KG1 (cell line): Measurements from ENCODE around the gene PTPRR.

ENCODE experiments used
- DNase-seq: peaks from one replicate; lab custom pipeline; 2025; lab: John Stamatoyannopoulos, UW

Gene PTPRR

DNA sequence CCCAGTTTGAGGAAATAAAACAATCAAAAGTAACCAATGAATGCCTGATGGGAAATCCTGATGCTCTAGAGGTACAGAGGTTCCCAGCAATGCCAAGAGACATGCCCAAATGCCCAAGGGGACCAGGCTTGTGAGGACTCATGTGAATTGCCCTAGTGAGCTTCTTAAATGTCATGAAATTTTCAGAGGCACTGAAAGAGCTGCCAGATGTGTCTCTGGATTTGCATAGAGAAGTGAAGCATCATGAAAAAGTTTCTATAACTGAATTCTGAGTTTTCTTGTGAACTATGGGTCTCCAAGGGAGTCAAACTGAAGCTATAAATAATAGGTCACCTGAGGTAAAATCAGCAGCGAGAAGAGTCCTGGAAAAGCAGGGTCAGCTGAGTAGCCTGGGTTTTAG, 9.9 kb downstream of the PTPRR start:
- no peak for DNase-seq

DNA sequence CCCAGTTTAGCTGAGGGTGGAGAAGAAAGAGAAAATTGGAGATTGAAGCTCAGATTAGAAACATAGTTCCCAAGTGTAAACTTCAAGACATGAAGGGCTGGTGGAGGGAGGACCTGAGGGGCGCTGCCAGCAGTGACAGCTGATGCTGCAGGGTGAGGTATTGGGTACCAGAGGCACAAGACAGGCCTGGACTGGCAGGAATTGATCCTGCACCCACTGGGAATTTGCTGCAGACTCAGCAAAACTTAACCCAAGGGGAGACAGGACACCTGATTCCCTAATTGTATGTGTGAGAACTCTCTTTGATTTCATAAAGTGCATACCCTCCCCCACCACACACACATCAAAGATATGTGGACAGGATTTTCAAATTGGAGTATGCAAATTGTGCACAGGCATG, 11.6 kb downstream of the PTPRR start:
- no peak for DNase-seq

DNA sequence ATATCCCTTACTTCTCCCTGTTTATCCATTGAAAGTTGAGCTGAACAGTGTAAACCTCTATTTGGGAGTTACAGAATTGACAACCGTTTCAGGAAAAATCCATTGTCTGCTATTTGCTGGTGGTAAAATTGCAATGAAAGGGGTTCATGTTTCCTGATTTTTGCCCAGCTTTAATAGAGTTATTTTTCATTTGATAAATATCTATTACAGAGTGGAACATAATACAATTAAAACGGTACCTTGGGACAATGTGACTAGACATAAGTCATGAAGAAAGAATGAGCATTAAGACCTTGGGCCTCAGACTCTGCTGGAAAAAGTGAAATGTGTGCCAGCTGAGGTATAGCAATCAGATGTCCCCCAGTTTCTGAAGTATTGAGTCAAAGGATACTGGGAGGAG, 13.1 kb downstream of the PTPRR start:
- DNase-seq = no peak

DNA sequence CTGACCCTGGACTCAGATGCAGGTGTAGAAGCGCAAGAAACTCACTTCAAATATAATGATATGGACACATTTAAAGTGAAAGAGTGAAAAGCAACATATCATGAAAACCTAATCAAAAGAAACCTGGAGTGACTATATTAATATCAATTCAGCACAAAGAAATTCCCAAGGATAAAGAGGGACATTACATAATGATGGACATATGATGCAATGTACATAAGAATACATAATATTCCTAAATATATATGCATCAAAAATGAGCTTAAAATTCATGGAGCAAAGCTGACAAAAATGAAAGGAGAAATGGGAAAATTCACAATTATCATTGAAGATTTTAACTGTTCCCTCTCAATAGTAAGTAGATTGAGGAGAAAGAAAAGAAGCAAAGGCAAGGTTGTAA, 24.6 kb downstream of the PTPRR start:
- no peak for DNase-seq

DNA sequence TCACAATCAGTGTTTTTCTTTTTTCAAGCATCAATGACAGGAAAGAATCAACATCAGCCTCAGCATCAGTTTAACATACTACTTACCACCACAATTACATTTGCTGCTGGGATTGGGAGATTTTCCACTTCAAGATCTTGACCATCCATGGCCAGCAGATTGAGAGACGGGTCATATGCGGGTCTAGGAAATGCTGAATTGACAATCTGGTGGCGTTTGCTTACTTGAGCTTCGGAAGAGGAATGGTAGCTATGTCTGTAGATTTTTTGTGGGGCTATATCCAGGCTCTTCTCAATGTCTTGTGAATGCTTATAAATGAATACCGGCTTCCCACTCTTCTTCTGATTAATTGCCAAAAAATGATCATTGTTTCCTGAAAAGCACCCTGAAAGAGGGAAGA, 27.9 kb downstream of the PTPRR start:
- no peak for DNase-seq

DNA sequence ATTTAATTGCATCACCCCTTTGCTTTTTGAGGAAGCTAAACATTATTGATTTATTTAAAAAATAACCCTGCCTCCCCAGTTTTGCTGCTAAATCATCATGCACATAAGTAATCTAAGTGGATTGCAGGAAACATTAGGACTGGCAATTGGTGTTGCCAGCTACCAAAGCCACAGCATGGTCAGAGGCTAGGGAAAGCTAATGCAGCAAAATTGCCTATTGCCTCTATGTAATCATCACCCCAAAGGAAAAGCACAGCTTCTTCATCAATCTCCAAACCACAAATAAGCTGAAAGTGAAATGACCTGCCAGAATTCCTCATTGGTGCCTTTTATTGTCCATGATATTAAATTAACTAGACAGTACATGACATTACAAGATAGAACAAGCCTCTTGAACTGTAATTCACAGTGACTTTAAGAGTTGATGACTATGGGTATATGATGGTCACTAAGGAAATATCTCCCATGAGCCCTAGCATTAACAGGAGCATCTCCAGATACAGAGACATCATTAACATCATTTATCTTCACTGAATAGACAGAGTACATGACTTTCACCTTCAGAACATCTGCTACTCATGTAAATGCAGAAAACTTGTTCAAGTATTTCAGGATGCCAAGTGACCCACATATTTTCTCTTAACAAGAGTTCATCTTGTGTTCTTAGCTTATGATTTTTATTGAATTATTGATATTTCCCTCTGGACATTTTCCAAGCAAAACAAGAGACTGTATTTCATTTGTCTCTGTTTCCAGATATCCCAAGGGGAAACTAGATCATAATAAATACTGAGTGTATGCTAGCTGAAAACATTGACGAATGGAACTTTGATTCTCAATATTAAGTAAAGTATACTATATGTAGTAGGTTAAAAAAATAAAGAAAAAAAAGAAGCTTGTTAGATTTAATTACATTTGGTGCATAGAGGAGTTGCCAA, 29.4 kb downstream of the PTPRR start:
- no peak for DNase-seq

DNA sequence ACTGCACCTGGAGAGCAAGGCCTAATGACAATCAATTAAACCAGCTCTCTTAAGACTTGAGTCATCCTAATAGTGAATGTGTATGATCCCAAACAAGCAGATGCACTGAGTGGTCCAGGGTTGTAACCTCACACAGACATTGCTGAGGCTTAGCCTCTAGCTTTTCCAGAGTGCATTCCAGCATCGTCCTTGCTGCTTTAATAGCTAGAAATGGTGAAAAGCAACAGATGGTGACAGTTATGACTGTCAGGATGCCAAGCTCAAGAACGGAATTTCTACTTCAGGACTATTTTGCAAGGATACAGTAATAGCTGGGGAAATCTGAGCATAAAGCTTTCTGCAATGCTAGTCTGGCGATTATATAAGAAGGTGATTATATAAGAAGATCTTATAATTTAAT, 34.6 kb downstream of the PTPRR start:
- DNase-seq = no peak

DNA sequence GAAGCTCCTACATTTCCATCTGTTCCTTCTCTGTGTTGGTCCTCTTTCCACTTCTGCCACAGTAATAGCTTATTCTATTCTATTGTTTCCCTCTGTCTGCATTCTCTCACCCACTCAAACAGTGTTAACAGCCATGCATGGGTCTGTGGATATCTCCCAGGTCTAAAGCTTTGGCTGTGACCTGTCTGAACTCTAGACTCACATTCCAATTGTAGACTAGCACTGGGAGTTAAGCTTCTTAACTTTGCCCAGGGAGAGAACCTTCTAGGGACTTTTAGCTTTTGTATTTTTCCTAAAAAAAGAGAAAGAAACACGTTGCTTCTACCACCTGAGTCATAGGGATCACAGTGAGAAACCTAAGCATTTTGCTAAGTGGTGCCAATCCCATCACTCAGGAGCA, 36.7 kb downstream of the PTPRR start:
- DNase-seq = no peak

DNA sequence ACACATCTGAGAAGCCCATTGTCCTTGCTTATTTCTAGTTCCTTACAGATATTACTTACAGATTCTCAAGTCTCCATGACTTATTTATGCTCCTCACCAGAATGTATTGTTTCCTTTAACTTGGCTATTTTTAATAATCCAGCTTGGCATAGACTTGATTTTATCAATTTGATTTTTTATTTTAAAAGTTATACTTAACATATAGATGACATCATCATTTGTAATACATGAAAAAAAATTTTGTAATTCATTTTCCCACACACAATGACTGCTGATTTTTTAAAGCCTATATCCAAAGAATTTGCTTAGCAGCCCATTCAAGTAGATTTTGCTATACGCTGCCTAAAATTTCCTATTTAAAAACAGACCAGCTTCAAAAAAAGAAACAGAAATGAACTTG, 39.8 kb downstream of the PTPRR start:
- no peak for DNase-seq

DNA sequence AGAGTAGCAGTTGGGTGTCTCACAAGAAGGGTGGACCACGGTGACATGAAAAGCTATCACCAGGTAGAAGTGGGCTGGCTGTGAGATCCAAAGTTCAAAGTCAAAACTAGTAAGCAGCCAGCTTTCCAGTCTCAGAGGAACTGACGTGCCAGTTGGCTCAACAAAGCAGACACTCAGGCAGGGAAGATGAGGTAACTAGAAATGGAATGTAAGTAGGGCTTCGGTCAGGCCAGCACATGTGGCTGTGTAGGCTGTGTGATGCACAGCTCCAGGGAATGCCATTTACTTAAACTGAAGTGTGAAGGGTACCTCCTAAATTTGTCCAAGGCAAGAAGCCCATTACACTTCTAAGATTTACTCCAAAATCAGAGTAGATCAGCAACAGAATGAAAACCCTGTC, 43.6 kb downstream of the PTPRR start:
- DNase-seq = no peak

DNA sequence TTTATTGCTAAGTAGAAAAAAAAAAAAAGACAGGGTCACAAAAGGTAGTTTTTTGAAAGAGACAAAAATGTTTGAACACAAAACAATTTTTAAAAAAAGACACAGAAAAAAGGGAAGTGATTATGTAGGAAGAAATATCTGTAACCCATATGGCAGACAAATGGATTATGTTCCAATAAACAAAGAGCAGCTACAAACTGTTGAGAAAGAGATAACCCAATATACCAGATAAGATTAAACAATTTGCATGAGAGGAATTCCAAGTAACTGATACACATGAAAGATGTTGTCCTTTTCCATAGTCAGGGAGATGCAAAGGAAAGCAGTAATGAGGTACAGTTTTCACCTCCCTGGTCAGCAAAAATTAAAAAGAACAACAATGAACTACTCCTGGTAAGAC, 44.9 kb downstream of the PTPRR start:
- no peak for DNase-seq

DNA sequence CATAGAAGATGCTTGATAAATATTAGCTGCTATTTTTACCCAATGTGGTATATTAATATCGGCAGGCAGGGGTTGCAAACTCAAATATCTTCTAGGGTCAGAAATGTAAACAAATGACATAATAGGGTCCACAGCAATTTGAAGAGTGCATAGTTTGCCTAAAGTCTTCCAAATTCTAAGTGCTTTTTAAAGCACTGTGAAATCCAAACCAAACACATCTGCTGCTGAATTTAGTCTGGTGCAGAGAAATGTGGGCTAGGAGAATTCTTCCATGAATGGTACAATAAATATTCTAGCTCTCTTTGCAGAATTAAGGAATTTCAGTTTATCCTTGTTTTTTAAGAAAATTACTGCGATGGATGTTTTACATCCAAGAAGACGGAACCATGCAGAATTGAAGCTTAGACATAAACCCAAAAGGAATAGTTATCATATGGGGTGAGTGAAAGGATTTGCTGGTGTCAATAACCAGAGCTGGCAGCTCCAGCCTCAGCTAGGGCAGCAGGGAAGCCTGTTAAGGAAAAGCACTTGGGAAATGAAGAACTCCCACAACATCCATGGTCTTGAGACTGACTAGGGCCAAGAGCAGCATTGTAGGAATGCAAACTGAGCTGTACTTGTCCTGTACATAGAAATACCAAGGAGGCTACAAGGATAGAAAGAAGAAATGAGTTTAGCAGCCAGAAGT, 65.5 kb downstream of the PTPRR start:
- DNase-seq = no peak

DNA sequence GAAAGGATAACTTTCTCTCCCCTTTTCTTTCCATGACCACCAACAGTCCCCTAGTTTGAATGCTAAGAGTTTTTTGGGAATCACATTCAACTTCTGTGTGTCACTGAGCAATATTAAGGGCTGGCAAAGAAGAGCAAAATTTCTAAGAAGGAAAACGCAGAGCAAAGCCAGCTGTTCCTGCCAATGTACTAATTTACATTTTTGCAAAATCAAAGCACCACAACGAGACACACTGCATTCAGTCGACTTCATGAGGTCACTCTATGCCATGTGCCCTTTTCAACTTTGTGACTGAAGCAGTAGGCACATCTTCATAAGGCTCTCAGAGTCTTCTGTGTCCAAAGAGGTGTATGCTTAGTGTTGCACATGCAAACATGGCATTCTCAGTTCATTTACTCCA, 66.4 kb downstream of the PTPRR start:
- DNase-seq = no peak

DNA sequence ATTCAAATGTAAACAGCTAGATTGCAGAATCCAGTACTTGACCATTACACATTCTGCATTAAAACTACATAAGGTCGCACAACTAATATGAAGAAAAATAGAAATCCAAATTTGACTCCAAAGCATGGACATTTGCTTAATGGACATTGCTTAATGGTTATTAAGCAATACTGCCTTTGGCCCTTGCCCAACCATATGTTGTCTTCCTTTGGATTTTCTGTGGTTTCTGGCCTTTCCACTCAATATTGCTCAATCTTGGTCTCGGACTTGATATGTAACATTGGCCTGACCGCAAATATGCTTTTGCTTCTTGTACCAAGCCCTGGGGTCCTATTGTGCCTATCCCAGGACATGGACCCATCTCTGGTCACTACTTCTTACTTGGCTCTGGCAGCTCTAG, 67.2 kb downstream of the PTPRR start:
- DNase-seq = no peak

DNA sequence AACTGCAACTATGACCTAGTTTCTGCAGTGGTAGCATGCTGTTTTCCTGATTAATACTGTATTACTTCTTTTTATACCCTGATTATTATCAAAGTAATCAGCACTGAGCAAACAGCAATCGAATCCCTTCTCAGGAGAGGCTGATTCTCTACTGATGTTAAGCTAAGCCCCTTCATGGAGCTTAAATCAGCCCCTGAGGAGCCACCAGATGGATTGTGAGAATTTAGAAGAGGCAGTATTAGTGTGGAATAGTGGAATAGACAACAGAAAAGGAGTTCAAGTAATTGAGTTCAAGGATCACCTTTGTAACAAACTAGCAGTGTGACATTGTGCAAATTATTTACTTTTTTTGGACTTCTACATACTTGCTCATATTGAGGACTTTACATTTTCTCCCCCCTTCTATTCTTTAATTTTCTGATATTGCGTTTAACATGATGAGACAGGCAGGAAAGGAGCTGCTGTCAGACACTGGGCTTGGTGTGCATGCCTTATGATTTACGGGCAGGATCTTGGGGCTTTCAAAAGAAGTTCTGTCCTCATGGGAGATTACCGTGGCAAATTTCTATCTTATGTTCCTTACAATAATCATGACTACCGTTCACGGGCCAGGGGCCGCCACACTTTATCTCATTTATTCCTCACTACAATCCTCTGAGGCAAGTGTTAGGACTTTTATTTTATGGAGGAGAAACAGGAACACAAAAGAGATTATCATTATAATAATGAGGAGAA, 68.0 kb downstream of the PTPRR start:
- DNase-seq = no peak

DNA sequence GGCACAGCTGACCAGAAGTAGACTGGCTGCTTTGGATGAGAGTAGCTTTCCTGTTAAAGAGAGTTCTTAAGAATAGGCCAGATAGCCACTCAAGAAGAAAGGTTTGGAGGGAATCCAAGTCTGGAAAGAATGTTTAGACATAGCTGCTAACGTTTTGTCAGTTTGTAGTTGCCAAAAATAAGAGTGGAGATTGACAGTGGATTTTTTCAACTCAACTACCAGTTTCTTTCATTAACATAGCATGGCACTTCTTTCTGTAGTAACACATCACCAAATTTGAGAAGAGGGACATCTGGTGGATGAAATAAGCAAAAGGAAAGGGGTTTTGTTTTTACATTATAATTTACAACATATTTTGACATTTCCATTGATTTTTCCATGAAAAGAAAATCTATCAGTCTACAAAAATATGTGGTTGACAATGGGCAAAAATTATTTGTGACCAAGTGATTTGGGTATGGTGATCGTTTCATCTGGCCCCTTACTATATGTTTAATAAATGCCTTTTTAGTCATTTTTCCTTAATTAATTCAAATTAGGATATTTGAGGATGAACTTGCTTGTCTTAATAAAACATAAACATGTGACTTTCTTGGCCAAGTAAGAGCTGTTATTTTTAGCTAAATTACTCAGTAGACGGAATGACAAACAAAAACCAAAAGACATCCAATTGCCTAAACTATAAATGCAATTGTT, 71.1 kb downstream of the PTPRR start:
- DNase-seq = no peak

DNA sequence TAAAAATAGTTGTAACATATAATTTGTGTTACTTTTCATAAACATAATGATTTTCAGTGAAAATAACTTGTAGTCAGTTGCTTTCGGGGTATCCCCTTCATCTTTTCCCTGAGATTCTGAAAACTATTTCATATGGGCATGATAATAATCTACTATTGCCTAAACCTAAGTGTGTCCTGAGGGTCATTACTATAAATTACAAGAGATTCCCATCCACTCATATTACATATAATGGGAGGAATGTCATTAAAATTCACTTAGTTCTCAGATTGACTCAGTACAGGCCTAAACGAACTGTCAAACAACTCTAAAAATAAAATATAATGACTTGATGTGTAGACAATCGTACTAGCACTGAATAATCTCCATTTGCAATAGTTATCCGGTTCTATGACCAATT, 72.7 kb downstream of the PTPRR start:
- no peak for DNase-seq

DNA sequence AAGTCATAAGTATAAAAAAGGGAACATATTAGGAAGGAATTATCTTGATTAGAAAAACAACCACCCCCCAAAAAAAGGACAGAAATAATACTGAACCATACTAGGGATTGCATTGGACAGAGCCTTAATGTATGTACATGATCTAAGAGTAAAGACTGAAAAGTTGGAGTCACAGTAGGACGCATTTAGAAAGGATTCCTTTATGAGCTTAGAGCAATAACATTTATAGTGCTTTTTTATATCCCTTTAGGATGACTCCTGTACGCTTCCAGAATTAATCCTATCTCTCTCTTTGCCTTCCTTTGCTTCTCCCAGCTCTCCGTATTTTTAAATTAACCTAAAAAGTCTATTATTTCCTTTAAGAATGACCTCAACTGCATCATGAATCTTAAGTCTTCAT, 75.3 kb downstream of the PTPRR start:
- no peak for DNase-seq

DNA sequence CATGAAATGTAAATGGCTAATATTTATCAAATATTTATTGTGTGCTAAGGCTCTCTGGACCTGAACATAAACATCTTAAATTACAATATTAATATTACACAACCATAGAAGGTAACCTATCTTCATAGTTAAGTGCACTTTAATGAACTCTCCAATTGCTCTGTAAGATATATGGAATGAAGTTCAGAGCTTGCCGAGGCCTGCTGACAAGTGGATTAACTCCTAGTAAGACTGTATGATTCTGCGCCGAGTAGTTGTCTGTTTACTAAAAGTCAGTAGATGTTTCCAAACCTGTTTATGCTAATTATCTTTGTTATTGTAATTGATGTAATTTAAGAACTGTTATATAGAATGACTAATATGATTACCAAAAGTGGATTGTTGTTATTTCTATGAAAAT, 77.2 kb downstream of the PTPRR start:
- no peak for DNase-seq

DNA sequence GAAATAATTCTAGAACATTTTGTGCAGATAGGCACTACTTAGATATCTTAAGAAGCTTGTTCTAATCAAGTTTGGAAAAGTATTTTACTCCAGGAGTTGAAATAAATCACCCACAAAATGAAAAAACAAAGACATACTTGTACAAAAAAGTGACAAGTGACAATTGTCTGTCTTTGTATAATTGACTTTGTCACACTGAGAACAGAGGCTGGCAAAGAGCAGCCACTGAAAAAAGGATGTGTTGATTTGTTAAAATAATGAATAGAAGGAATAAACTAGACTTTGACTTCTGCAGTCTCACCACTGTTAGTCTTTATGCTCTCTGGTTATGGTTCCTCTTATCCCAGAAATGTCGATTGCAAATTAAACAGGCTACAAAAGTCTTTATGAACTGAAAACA, 77.6 kb downstream of the PTPRR start:
- DNase-seq = no peak

DNA sequence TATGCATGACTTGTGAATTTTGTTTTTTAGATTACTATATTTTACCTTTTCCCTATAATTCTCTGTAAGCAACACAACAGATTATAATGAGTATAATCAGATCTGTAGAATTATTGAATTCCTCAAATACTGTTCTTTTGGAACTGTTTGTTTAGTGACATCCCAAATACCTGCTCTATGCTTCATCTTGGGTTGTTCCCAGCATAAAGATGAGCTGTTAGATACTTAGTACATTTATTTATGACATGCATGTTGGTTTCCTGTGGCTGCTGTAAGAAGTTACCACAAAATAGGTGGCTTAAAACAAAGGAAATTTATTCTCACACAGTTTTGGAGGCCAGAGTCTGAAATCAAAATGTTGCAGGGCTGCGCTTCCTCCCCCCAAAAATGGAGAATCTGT, 78.4 kb downstream of the PTPRR start:
- no peak for DNase-seq

DNA sequence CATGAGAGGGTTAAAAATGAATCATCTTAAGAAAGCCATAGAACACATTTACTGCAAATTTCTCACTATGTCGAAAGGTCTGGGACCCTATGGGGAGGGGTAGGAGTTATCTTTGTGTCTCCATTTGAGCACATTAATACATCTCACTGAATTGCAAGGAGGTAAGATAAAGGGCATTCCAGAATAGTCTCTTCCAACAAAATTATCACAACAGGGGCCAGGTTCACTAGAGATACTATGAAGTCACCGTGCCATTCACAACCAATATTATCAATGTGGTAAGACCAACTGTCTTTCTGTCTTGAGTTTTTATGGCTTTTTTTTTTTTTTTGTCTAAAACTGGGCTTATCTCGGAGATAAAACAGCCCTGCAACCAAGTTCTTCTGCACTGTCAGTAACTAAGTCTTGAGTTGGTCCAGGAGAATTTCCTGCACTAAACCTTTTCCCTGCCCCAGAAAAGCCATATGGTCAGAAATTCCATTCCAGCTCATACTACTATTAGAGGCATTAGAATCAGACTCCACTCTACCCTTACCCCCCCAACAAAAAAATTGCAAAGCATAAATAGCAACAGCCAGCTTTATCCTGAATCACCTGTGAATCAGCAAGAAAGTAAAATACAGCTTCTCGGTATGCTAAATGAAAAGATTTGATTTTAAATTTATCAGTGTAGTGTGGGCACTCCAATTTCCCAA, 79.7 kb downstream of the PTPRR start:
- DNase-seq = no peak
